GM12878 (cell line): Measurements from ENCODE around the gene CYB5B. TPM values are rescaled to one million over a fixed set of nuclear protein-coding genes. Genes with fewer than 3 reads are reported as not detected.

ENCODE experiments used
- ATAC-seq: fragments of 200-7000 bp; cut with Tn5 transposase; 3 replicates; pipeline ENCODE4 v1.9.1; 2020; ENCODE audit warnings: mild to moderate bottlenecking, moderate library complexity
- BruUV-seq: library from RNA; stranded (reverse); fragments of 400-500 nt; replicated peaks from 2 replicates; lab custom pipeline; 2021; lab: Mats Ljungman, UMichigan
- CTCF ChIA-PET: fragments of 300-600 bp; sonication (Branson Sonifier 250); formaldehyde crosslinking; extraction: SDS; loops from one replicate; lab custom pipeline; 2021; ENCODE audit warnings: inconsistent platforms; lab: Yijun Ruan, JAX
- POLR2A ChIA-PET: fragments of 350-600 bp; formaldehyde crosslinking; extraction: SDS; loops from one replicate; lab custom pipeline; 2021; ENCODE audit warnings: inconsistent platforms; lab: Charles Lee
- RAD21 ChIA-PET: fragments of 300-600 bp; sonication (Branson Sonifier 250); formaldehyde crosslinking; loops from one replicate; lab custom pipeline; 2023; ENCODE audit warnings: antibody characterized with exemption; ENCODE audit not compliant: unreplicated experiment; lab: Charles Lee
- SMC1A ChIA-PET: fragments of 300-600 bp; sonication (Branson Sonifier 250); formaldehyde crosslinking; loops from one replicate; lab custom pipeline; 2023; ENCODE audit not compliant: unreplicated experiment, uncharacterized antibody; lab: Charles Lee
- DNase-seq: peaks from one replicate; pipeline ENCODE4 v3.0.0-alpha.2; 2011; ENCODE audit warnings: low read depth, low spot score
- FAIRE-seq: peaks from 3 replicates; lab custom pipeline; 2011; peaks lifted over from hg19 to GRCh38; lab: Jason Lieb, UNC
- H2AFZ ChIP-seq: 2 replicates; pipeline ENCODE4 v1.6.0; 2011; ENCODE audit warnings: low read depth, low read length, control low read depth; ENCODE audit not compliant: control insufficient read depth
- H3K27ac ChIP-seq: 2 replicates; pipeline ENCODE4 v1.5.1; 2011; ENCODE audit warnings: control low read depth; ENCODE audit not compliant: control insufficient read depth, insufficient read depth
- H3K27me3 ChIP-seq, 2 experiments: replicated peaks in 1 of 2; 2 replicates each; pipeline versions ENCODE4 v1.6.0 to v1.6.1; 2011; ENCODE audit warnings: low read length in 1 of 2; ENCODE audit not compliant: control insufficient read depth in 2 of 2, insufficient read depth in 2 of 2
- H3K36me3 ChIP-seq, 2 experiments: 2 replicates each; pipeline ENCODE4 v1.5.1; 2011; ENCODE audit warnings: low read length in 1 of 2; ENCODE audit not compliant: control insufficient read depth in 2 of 2, insufficient read depth in 2 of 2
- H3K4me1 ChIP-seq: 2 replicates; pipeline ENCODE4 v1.6.1; 2011; ENCODE audit warnings: mild to moderate bottlenecking, low read length, moderate library complexity, mixed read lengths; ENCODE audit not compliant: control insufficient read depth, insufficient read depth
- H3K4me2 ChIP-seq: 2 replicates; pipeline ENCODE4 v1.6.0; 2011; ENCODE audit warnings: control low read depth; ENCODE audit not compliant: control insufficient read depth, insufficient read depth
- H3K4me3 ChIP-seq: fragments of 200-600 bp; sonication (generic); 2 replicates; pipeline ENCODE4 v1.5.1; 2016
- H3K79me2 ChIP-seq: 2 replicates; pipeline ENCODE4 v1.6.0; 2011; ENCODE audit warnings: low read length; ENCODE audit not compliant: control insufficient read depth, insufficient read depth
- H3K9ac ChIP-seq: 2 replicates; pipeline ENCODE4 v1.8.0; 2011; ENCODE audit warnings: low read length, control low read depth, mixed read lengths; ENCODE audit not compliant: control insufficient read depth, insufficient read depth
- H3K9me3 ChIP-seq: replicated peaks from 3 replicates; pipeline ENCODE4 v1.5.1; 2011; ENCODE audit warnings: mild to moderate bottlenecking, low read length; ENCODE audit not compliant: control insufficient read depth, insufficient read depth
- H4K20me1 ChIP-seq: 2 replicates; pipeline ENCODE4 v1.6.0; 2011; ENCODE audit not compliant: control insufficient read depth, insufficient read depth
- BRCA1 ChIP-seq: IDR thresholded peaks from 2 replicates; pipeline ENCODE4 v1.6.1; 2011; ENCODE audit warnings: low read depth, low read length, improper control_type of control experiment
- FOXK2 ChIP-seq: fragments of 450-650 bp; IDR thresholded peaks from 2 replicates; pipeline ENCODE4 v1.6.1; 2017; ENCODE audit warnings: mild to moderate bottlenecking, moderate library complexity
- JUNB ChIP-seq: IDR thresholded peaks from 2 replicates; pipeline ENCODE4 v1.6.1; 2016; ENCODE audit warnings: antibody characterized with exemption, mild to moderate bottlenecking
- NR2F1 ChIP-seq: fragments of 450-650 bp; conservative IDR thresholded peaks from 2 replicates; pipeline ENCODE4 v1.6.1; 2017; ENCODE audit warnings: mild to moderate bottlenecking
- POLR2AphosphoS2 ChIP-seq: IDR thresholded peaks from 2 replicates; pipeline ENCODE4 v1.6.1; 2011; ENCODE audit warnings: low read depth, mild to moderate bottlenecking, low read length, improper control_type of control experiment, moderate library complexity
- RBBP5 ChIP-seq: fragments of 200-600 bp; sonication (generic); conservative IDR thresholded peaks from 2 replicates; pipeline ENCODE4 v1.6.1; 2016
- SREBF1 ChIP-seq: IDR thresholded peaks from 2 replicates; pipeline ENCODE4 v1.6.1; 2012; ENCODE audit warnings: mild to moderate bottlenecking, low read length
- SRF ChIP-seq, 2 experiments: IDR thresholded peaks; 2 replicates each; pipeline ENCODE4 v1.6.1; 2011; ENCODE audit warnings: low read depth in 2 of 2, low read length in 2 of 2, mild to moderate bottlenecking in 1 of 2, moderate library complexity in 1 of 2
- STAT3 ChIP-seq: IDR thresholded peaks from 2 replicates; pipeline ENCODE4 v1.6.1; 2011; ENCODE audit warnings: low read depth, low read length, improper control_type of control experiment
- TCF3 ChIP-seq: IDR thresholded peaks from 2 replicates; pipeline ENCODE4 v1.6.1; 2012; ENCODE audit warnings: low read depth, mild to moderate bottlenecking, low read length, borderline replicate concordance; ENCODE audit not compliant: insufficient read depth
- YY1 ChIP-seq: IDR thresholded peaks from 2 replicates; pipeline ENCODE4 v1.6.1; 2011; ENCODE audit warnings: low read depth, mild to moderate bottlenecking, low read length
- ZNF384 ChIP-seq: IDR thresholded peaks from 2 replicates; pipeline ENCODE4 v1.6.1; 2012; ENCODE audit warnings: low read depth, mild to moderate bottlenecking, low read length, improper control_type of control experiment, borderline replicate concordance
- ZZZ3 ChIP-seq: IDR thresholded peaks from 2 replicates; pipeline ENCODE4 v1.6.1; 2011; ENCODE audit warnings: low read depth; ENCODE audit not compliant: control insufficient read depth, insufficient read length
- in situ Hi-C: fragments of 300-500 bp; cut with MboI; formaldehyde crosslinking; loops from 9 replicates; pipeline ENCODE4 v1.14.3; 2018; ENCODE audit warnings: mixed read lengths
- intact Hi-C: fragments of 100-400 bp; cut with micrococcal nuclease; formaldehyde crosslinking; loops from one replicate; pipeline ENCODE4 v1.14.2; 2022; ENCODE audit not compliant: unreplicated experiment
- polyA plus RNA-seq, 11 experiments: library from polyadenylated mRNA; depleted of rRNA in 4 of 11; unstranded in 6 of 11; stranded (reverse) in 5 of 11; fragments of >200 nt; fragmentation: Nextera tagmentation in 4 of 11; fragmentation: Illumina TruSeq in 1 of 11; extraction: Ambion mirVana in 4 of 11; extraction: Trizol in 1 of 11; gene quantifications; 1 replicate in 1 of 11; 2 replicates in 10 of 11; pipeline versions ENCODE4 v1.2.1 to v1.2.3, GENCODE V29; 2011 to 2016; ENCODE audit warnings: inconsistent platforms in 2 of 11, missing spikeins in 2 of 11, low read depth in 1 of 11
- total RNA-seq, 4 experiments: library from RNA; depleted of rRNA in 3 of 4; stranded (reverse); fragments of >200 nt in 3 of 4; fragmentation: Illumina TruSeq in 1 of 4; extraction: Trizol in 1 of 4; gene quantifications; 2 replicates each; pipeline versions ENCODE4 v1.2.1 to v1.2.3, GENCODE V29; 2013 to 2021
- TF ChIP-seq, protein P1 (sequence below): fragments of 450-650 bp; IDR thresholded peaks from 2 replicates; pipeline ENCODE4 v1.6.1; 2018; ENCODE audit warnings: mild to moderate bottlenecking, low read depth, moderate library complexity; ENCODE audit not compliant: partially characterized antibody
- TF ChIP-seq, protein P2 (sequence below): IDR thresholded peaks from 2 replicates; pipeline ENCODE4 v1.6.1; 2012; ENCODE audit warnings: low read depth, low read length, improper control_type of control experiment

CYB5B gene
- total and polyA plus RNA-seq, 10 of the 15 experiments (the other 5 are each of a cell fraction or from before 2014, with no cell fraction given) = 145 to 305 (median 179) TPM

DNA sequence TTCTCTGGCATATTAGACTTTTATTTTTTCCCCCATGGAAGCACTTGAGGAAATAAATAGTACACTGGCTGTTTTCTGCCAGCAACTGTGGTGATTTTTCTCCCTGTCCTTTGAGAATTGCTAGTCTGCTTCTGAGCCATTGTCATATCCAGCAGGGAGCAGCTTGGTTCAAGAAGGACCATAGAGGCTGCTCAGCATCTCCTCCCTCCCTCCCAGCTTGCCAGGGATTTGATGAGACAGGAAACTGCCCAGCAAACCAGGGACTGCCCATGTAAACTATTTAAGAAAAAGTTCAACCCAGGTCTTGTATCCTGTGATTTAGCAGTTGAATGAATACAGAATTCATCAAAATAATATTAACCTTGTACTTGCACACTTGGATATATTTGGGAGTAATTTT, 39.5 kb downstream of the CYB5B start:
- H4K20me1 ChIP-seq = no peaks in the 10 kb centered on the region
- ChIA-PET CTCF (interaction anchor here (1.3 to 3.5 kb wide), 6 partner anchors 9 to 291 kb away, joined by 3 to 25 read pairs (median 4); partner anchors contain the start of genes CYB5B and NOB1), POLR2A (interaction anchor here (0.6 to 1.1 kb wide), 2 partner anchors 9 to 22 kb away, joined by 3 to 4 read pairs; no protein-coding TSS in a partner anchor), SMC1A (interaction anchor here (1.1 to 2.3 kb wide), 9 partner anchors 9 to 100 kb away, joined by 3 to 19 read pairs (median 6); partner anchors contain the start of gene CYB5B), RAD21 (interaction anchor here (1.2 to 2.1 kb wide), 2 partner anchors 43 to 67 kb away, joined by 3 to 14 read pairs; no protein-coding TSS in a partner anchor)
- H3K27ac ChIP-seq = no peak overlapping the region
- intact Hi-C loops (no loop called here), in situ Hi-C loops (no loop called here)
- no TSS peak for BruUV-seq
- H2AFZ ChIP-seq = no peak overlapping the region
- no peaks in the 10 kb centered on the region for H3K9me3 ChIP-seq
- no peak overlapping the region for H3K9ac ChIP-seq
- TF ChIP-seq POLR2AphosphoS2 (no peak), TCF3 (no peak), SRF (IDR thresholded peaks at IDR 0.05; ENCODE audit: low read depth in 2 of 2, low read length in 2 of 2) (no peak), ZNF384 (no peak), BRCA1 (no peak), STAT3 (no peak), SREBF1 (no peak), ZZZ3 (no peak), RBBP5 (no peak), JUNB (no peak), FOXK2 (no peak), NR2F1 (no peak), YY1 (no peak)
- TF ChIP-seq, protein P1, sequence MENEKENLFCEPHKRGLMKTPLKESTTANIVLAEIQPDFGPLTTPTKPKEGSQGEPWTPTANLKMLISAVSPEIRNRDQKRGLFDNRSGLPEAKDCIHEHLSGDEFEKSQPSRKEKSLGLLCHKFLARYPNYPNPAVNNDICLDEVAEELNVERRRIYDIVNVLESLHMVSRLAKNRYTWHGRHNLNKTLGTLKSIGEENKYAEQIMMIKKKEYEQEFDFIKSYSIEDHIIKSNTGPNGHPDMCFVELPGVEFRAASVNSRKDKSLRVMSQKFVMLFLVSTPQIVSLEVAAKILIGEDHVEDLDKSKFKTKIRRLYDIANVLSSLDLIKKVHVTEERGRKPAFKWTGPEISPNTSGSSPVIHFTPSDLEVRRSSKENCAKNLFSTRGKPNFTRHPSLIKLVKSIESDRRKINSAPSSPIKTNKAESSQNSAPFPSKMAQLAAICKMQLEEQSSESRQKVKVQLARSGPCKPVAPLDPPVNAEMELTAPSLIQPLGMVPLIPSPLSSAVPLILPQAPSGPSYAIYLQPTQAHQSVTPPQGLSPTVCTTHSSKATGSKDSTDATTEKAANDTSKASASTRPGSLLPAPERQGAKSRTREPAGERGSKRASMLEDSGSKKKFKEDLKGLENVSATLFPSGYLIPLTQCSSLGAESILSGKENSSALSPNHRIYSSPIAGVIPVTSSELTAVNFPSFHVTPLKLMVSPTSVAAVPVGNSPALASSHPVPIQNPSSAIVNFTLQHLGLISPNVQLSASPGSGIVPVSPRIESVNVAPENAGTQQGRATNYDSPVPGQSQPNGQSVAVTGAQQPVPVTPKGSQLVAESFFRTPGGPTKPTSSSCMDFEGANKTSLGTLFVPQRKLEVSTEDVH = no peak
- TF ChIP-seq, protein P2, sequence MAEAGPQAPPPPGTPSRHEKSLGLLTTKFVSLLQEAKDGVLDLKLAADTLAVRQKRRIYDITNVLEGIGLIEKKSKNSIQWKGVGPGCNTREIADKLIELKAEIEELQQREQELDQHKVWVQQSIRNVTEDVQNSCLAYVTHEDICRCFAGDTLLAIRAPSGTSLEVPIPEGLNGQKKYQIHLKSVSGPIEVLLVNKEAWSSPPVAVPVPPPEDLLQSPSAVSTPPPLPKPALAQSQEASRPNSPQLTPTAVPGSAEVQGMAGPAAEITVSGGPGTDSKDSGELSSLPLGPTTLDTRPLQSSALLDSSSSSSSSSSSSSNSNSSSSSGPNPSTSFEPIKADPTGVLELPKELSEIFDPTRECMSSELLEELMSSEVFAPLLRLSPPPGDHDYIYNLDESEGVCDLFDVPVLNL = no peak
- H3K4me2 ChIP-seq = no peak overlapping the region
- no peak overlapping the region for H3K4me3 ChIP-seq
- peaks cover 3 to 7% of the 10 kb centered on the region in 2 experiments; a peak in 2 of 4 replicates for H3K36me3 ChIP-seq
- DNase-seq (no peak), FAIRE-seq (no peak), ATAC-seq (no peak)
- H3K27me3 ChIP-seq = no peaks in the 10 kb centered on the region
- peaks cover 43% of the 10 kb centered on the region for H3K4me1 ChIP-seq
- H3K79me2 ChIP-seq = no peaks in the 10 kb centered on the region
